HTR-8/SVneo (cell line): Measurements from ENCODE around the gene TMX3.
A peak's percentile ranks its signal among the peaks of the same experiment; 100 is the strongest.

Experiments
- DNase-seq: peaks from one replicate; pipeline ENCODE4 v3.0.0; 2011; ENCODE audit warnings: low spot score, mixed read lengths; ENCODE audit not compliant: insufficient read length
- FAIRE-seq: peaks from 2 replicates; lab custom pipeline; 2011; peaks lifted over from hg19 to GRCh38; lab: Jason Lieb, UNC

TMX3 gene

GRCh38 chr18:68714366-68714711, 569 bp downstream of the TMX3 start:
- DNase-seq (no peak), FAIRE-seq (peak; percentile 28)

GRCh38 chr18:68713796-68714195, 1.1 kb downstream of the TMX3 start:
- DNase-seq (no peak), FAIRE-seq (no peak)

- FAIRE-seq, result no peak
These were observed 1.8 kb downstream of the TMX3 start for GRCh38 chr18:68713131-68713530.

GRCh38 chr18:68707646-68708045, 7.3 kb downstream of the TMX3 start:
- FAIRE-seq, result no peak
- no peak for DNase-seq

More at GRCh38 chr18:68713131-68713530, 1.8 kb downstream of the TMX3 start:
- no peak for DNase-seq

GRCh38 chr18:68705119-68705518, 9.8 kb downstream of the TMX3 start:
- DNase-seq (no peak), FAIRE-seq (no peak)

- DNase-seq (no peak), FAIRE-seq (no peak)
These were observed 11.6 kb downstream of the TMX3 start for GRCh38 chr18:68703326-68703725.

- DNase-seq (no peak), FAIRE-seq (no peak)
These were observed 13.6 kb downstream of the TMX3 start for GRCh38 chr18:68701353-68701752.

- no peak for FAIRE-seq
- DNase-seq, result no peak
These were observed 15.9 kb downstream of the TMX3 start for GRCh38 chr18:68699043-68699442.

- no peak for DNase-seq
- FAIRE-seq, result no peak
These were observed 18.0 kb downstream of the TMX3 start for GRCh38 chr18:68696937-68697336.

GRCh38 chr18:68694316-68694715, 20.6 kb downstream of the TMX3 start:
- DNase-seq (no peak), FAIRE-seq (no peak)

GRCh38 chr18:68693091-68693815, 21.7 kb downstream of the TMX3 start:
- DNase-seq (no peak), FAIRE-seq (no peak)

- DNase-seq (no peak), FAIRE-seq (no peak)
These were observed 35.4 kb downstream of the TMX3 start for GRCh38 chr18:68679528-68679927.

GRCh38 chr18:68676913-68677312, 38.0 kb downstream of the TMX3 start:
- DNase-seq, result no peak
- FAIRE-seq, result no peak

GRCh38 chr18:68667121-68667520, 47.8 kb downstream of the TMX3 start:
- FAIRE-seq (no peak), DNase-seq (no peak)

- DNase-seq, result no peak
- no peak for FAIRE-seq
These were observed 48.5 kb downstream of the TMX3 start for GRCh38 chr18:68666381-68666780.

- no peak for DNase-seq
- no peak for FAIRE-seq
These were observed 49.3 kb downstream of the TMX3 start for GRCh38 chr18:68665628-68666027.

- FAIRE-seq (no peak), DNase-seq (no peak)
These were observed 52.2 kb downstream of the TMX3 start for GRCh38 chr18:68662754-68663153.

- DNase-seq, result peak; percentile 3
- no peak for FAIRE-seq
These were observed 54.3 kb downstream of the TMX3 start for GRCh38 chr18:68660354-68661183.

GRCh38 chr18:68648191-68648590, 66.7 kb downstream of the TMX3 start:
- no peak for DNase-seq
- FAIRE-seq, result no peak

- no peak for DNase-seq
- FAIRE-seq, result no peak
These were observed 72.9 kb downstream of the TMX3 start for GRCh38 chr18:68642003-68642402.

GRCh38 chr18:68640861-68641260, 74.0 kb downstream of the TMX3 start:
- FAIRE-seq (no peak), DNase-seq (no peak)

- FAIRE-seq (no peak), DNase-seq (no peak)
These were observed 76.3 kb downstream of the TMX3 start for GRCh38 chr18:68638613-68639012.
